Peyer's patch (tissue), 4 donors: ENCODE measurements around the gene RPL31.

Source experiments
- CTCF ChIP-seq, 6 experiments: fragments of 450-650 bp in 4 of 6; fragments of 200-600 bp in 2 of 6; sonication (generic) in 1 of 6; IDR thresholded peaks; one replicate each; pipeline ENCODE4 v1.5.1; 2017 to 2019; ENCODE audit warnings: antibody characterized with exemption in 6 of 6, mild to moderate bottlenecking in 3 of 6, moderate library complexity in 1 of 6
- POLR2A ChIP-seq, 2 donors: fragments of 450-650 bp; IDR thresholded peaks; one replicate each; pipeline ENCODE4 v1.5.1; 2017; ENCODE audit warnings: antibody characterized with exemption in 2 of 2, mild to moderate bottlenecking in 2 of 2, moderate library complexity in 2 of 2

GRCh38 chr2:100953406-100954043 is 48.6 kb upstream of the RPL31 start:
- TF ChIP-seq CTCF (IDR thresholded peaks at IDR 0.05) (no peak), POLR2A (IDR thresholded peaks at IDR 0.05) (no peak)
